SK-N-SH (cell line): ENCODE data around the gene BMPR1A. TPM values are rescaled to one million over a fixed set of nuclear protein-coding genes. Genes with fewer than 3 reads are reported as not detected.

Experiments
- CTCF ChIA-PET: fragments of 300-600, 350-600 bp; formaldehyde crosslinking; extraction: SDS; loops from one replicate; lab custom pipeline; 2021; lab: Yijun Ruan, JAX
- POLR2A ChIA-PET: fragments of 350-600 bp; sonication (Branson Sonifier 250); formaldehyde crosslinking; extraction: SDS; loops from one replicate; lab custom pipeline; 2020; ENCODE audit warnings: antibody characterized with exemption, inconsistent platforms; lab: Yijun Ruan, JAX
- DNase-seq: peaks from one replicate; pipeline ENCODE4 v3.0.0; 2012
- H2AFZ ChIP-seq: fragments of 200-600 bp; sonication (generic); 2 replicates; pipeline ENCODE4 v1.8.1; 2016; ENCODE audit warnings: antibody characterized with exemption, mild to moderate bottlenecking, low read depth
- H3F3A ChIP-seq: fragments of 200-600 bp; sonication (generic); replicated peaks from 2 replicates; pipeline ENCODE3; 2016; ENCODE audit warnings: antibody characterized with exemption, mild to moderate bottlenecking; ENCODE audit not compliant: insufficient read depth
- H3K27ac ChIP-seq, 2 experiments: fragments of 200-500 bp in 1 of 2; fragments of 200-600 bp in 1 of 2; sonication (Bioruptor generic) in 1 of 2; sonication (generic), shearing (Covaris generic) in 1 of 2; 2 replicates each; pipeline versions ENCODE4 v1.5.1 to v1.6.1; 2014 to 2016; ENCODE audit warnings: low read depth in 2 of 2, inconsistent platforms in 1 of 2, low read length in 1 of 2, mild to moderate bottlenecking in 1 of 2, mixed read lengths in 1 of 2
- H3K27me3 ChIP-seq: fragments of 200-600 bp; sonication (generic), shearing (Covaris generic); 2 replicates; pipeline ENCODE4 v1.6.1; 2016; ENCODE audit warnings: mixed run types; ENCODE audit not compliant: insufficient read depth
- H3K36me3 ChIP-seq, 2 experiments: fragments of 200-500 bp in 1 of 2; fragments of 200-600 bp in 1 of 2; sonication (Bioruptor generic) in 1 of 2; sonication (generic) in 1 of 2; replicated peaks in 1 of 2; 2 replicates each; pipeline versions ENCODE3 to v1.5.1; 2014 to 2016; ENCODE audit warnings: low read length in 1 of 2, mild to moderate bottlenecking in 1 of 2; ENCODE audit not compliant: insufficient read depth in 2 of 2, control insufficient read depth in 1 of 2
- H3K4me1 ChIP-seq, 2 experiments: fragments of 200-500 bp in 1 of 2; fragments of 200-600 bp in 1 of 2; sonication (Bioruptor generic) in 1 of 2; sonication (generic), shearing (Covaris generic) in 1 of 2; 2 replicates each; pipeline versions ENCODE4 v1.5.1 to v1.6.1; 2014 to 2016; ENCODE audit warnings: low read depth in 1 of 2, low read length in 1 of 2, mixed run types in 1 of 2; ENCODE audit not compliant: insufficient read depth in 2 of 2, control insufficient read depth in 1 of 2
- H3K4me2 ChIP-seq: fragments of 200-600 bp; sonication (generic), shearing (Covaris generic); 2 replicates; pipeline ENCODE4 v1.6.1; 2017; ENCODE audit warnings: mixed run types
- H3K4me3 ChIP-seq, 2 experiments: fragments of 200-500 bp in 1 of 2; fragments of 200-600 bp in 1 of 2; sonication (Bioruptor generic) in 1 of 2; sonication (generic), shearing (Covaris generic) in 1 of 2; 2 replicates each; pipeline versions ENCODE4 v1.5.1 to v1.8.1; 2014 to 2016; ENCODE audit warnings: low read depth in 2 of 2, inconsistent platforms in 1 of 2, low read length in 1 of 2, mild to moderate bottlenecking in 1 of 2, mixed read lengths in 1 of 2, moderate library complexity in 1 of 2
- H3K79me2 ChIP-seq: fragments of 200-600 bp; sonication (generic); 2 replicates; pipeline ENCODE4 v1.8.1; 2017; ENCODE audit warnings: mild to moderate bottlenecking; ENCODE audit not compliant: insufficient read depth
- H3K9ac ChIP-seq: fragments of 200-600 bp; sonication (generic); 2 replicates; pipeline ENCODE4 v1.6.1; 2017; ENCODE audit warnings: mixed run types
- H3K9me2 ChIP-seq: fragments of 200-600 bp; sonication (generic); 2 replicates; pipeline ENCODE4 v1.6.1; 2017; ENCODE audit warnings: mixed run types
- H3K9me3 ChIP-seq: fragments of 200-600 bp; sonication (generic); 2 replicates; pipeline ENCODE4 v1.6.1; 2017; ENCODE audit warnings: mixed run types, mild to moderate bottlenecking, moderate library complexity
- H4K20me1 ChIP-seq: fragments of 200-600 bp; sonication (generic); 2 replicates; pipeline ENCODE4 v1.6.1; 2017; ENCODE audit warnings: mild to moderate bottlenecking, mixed run types; ENCODE audit not compliant: insufficient read depth
- CHD2 ChIP-seq: fragments of 150-350 bp; IDR thresholded peaks from 2 replicates; pipeline ENCODE4 v1.6.1; 2018; ENCODE audit warnings: low read length; ENCODE audit not compliant: partially characterized antibody
- CTCF ChIP-seq: fragments of 200-600 bp; sonication (generic); IDR thresholded peaks from 2 replicates; pipeline ENCODE4 v1.6.1; 2017; ENCODE audit warnings: antibody characterized with exemption, mild to moderate bottlenecking, moderate library complexity
- ELF1 ChIP-seq: IDR thresholded peaks from 2 replicates; pipeline ENCODE4 v1.4.0; 2012
- FOXM1 ChIP-seq: IDR thresholded peaks from 2 replicates; pipeline ENCODE4 v1.4.0; 2012; ENCODE audit warnings: low read depth, mild to moderate bottlenecking
- MAX ChIP-seq: IDR thresholded peaks from 2 replicates; pipeline ENCODE4 v1.4.0; 2012; ENCODE audit warnings: low read depth
- NFIC ChIP-seq: IDR thresholded peaks from 2 replicates; pipeline ENCODE4 v1.4.0; 2012; ENCODE audit warnings: borderline replicate concordance
- RAD21 ChIP-seq: IDR thresholded peaks from 2 replicates; pipeline ENCODE4 v1.6.1; 2012; ENCODE audit warnings: mild to moderate bottlenecking, low read length
- RCOR1 ChIP-seq: fragments of 150-350 bp; IDR thresholded peaks from 2 replicates; pipeline ENCODE4 v1.6.1; 2017; ENCODE audit warnings: antibody characterized with exemption, low read length
- RFX5 ChIP-seq: IDR thresholded peaks from 2 replicates; pipeline ENCODE4 v1.6.1; 2012; ENCODE audit warnings: mild to moderate bottlenecking, improper control_type of control experiment, low read length
- SIN3A ChIP-seq: IDR thresholded peaks from 2 replicates; pipeline ENCODE4 v1.6.1; 2012; ENCODE audit warnings: low read depth, mild to moderate bottlenecking, low read length, moderate library complexity, borderline replicate concordance
- TAF1 ChIP-seq: IDR thresholded peaks from 2 replicates; pipeline ENCODE4 v1.6.1; 2012; ENCODE audit warnings: low read depth, mild to moderate bottlenecking, low read length, moderate library complexity, borderline replicate concordance
- TCF12 ChIP-seq: IDR thresholded peaks from 2 replicates; pipeline ENCODE4 v1.4.0; 2012
- TEAD4 ChIP-seq: IDR thresholded peaks from 2 replicates; pipeline ENCODE4 v1.4.0; 2012; ENCODE audit warnings: mild to moderate bottlenecking, borderline replicate concordance; ENCODE audit not compliant: insufficient read depth
- YY1 ChIP-seq: IDR thresholded peaks from 2 replicates; pipeline ENCODE4 v1.4.0; 2012; ENCODE audit warnings: low read depth, mild to moderate bottlenecking
- WGBS: methylation state at CpG from one replicate; pipeline ENCODE4 v1.1.6; 2017; ENCODE audit warnings: low lambda C conversion rate; 5-methylcytosine and 5-hydroxymethylcytosine counted together
- polyA plus RNA-seq, 3 experiments: library from polyadenylated mRNA; depleted of rRNA; stranded (reverse); fragments of >200 nt; gene quantifications; 2 replicates each; pipeline ENCODE4 v1.2.3, GENCODE V29; 2012
- TF ChIP-seq, protein P1 (sequence below): IDR thresholded peaks from 2 replicates; pipeline ENCODE4 v1.4.0; 2012; ENCODE audit warnings: low read depth, borderline replicate concordance
- TF ChIP-seq, protein P2 (sequence below): fragments of 150-350 bp; IDR thresholded peaks from 2 replicates; pipeline ENCODE4 v1.6.1; 2016; ENCODE audit warnings: mild to moderate bottlenecking, low read depth, low read length

Gene BMPR1A
- polyA plus RNA-seq, 1 of the 3 experiments (the other 2 are of a cell fraction) = 12.7 TPM

GRCh38 chr10:86945361-86946212, 189.2 kb downstream of the BMPR1A start:
- peaks cover 0 to 18% of the 10 kb centered on the region in 2 experiments; a peak in 1 of 4 replicates for H3K4me1 ChIP-seq
- no peaks in the 10 kb centered on the region for H3K36me3 ChIP-seq
- ChIA-PET POLR2A (interaction anchor here (0.7 kb wide), 1 partner anchor 233 kb away, joined by 3 read pairs; no protein-coding TSS in a partner anchor), CTCF (interaction anchor here (0.7 to 1.9 kb wide), 11 partner anchors 9 to 259 kb away, joined by 3 to 9 read pairs (median 3); no protein-coding TSS in a partner anchor)
- H3K9me2 ChIP-seq = no peaks in the 10 kb centered on the region
- no peak overlapping the region for H2AFZ ChIP-seq
- no peaks in the 10 kb centered on the region for H3F3A ChIP-seq
- H3K9ac ChIP-seq = no peak overlapping the region
- H3K4me3 ChIP-seq = no peak overlapping the region
- no peaks in the 10 kb centered on the region for H3K27me3 ChIP-seq
- H3K27ac ChIP-seq = no peak overlapping the region; a peak in 1 of 4 replicates
- H3K4me2 ChIP-seq = no peak overlapping the region
- TF ChIP-seq CTCF (peak; percentile 27), RAD21 (peak; percentile 59)
- TF ChIP-seq, protein P1, sequence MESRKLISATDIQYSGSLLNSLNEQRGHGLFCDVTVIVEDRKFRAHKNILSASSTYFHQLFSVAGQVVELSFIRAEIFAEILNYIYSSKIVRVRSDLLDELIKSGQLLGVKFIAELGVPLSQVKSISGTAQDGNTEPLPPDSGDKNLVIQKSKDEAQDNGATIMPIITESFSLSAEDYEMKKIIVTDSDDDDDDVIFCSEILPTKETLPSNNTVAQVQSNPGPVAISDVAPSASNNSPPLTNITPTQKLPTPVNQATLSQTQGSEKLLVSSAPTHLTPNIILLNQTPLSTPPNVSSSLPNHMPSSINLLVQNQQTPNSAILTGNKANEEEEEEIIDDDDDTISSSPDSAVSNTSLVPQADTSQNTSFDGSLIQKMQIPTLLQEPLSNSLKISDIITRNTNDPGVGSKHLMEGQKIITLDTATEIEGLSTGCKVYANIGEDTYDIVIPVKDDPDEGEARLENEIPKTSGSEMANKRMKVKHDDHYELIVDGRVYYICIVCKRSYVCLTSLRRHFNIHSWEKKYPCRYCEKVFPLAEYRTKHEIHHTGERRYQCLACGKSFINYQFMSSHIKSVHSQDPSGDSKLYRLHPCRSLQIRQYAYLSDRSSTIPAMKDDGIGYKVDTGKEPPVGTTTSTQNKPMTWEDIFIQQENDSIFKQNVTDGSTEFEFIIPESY = no peak
- 79% methylated on average over 11 of the region's 18 CpGs for WGBS
- H3K9me3 ChIP-seq = no peaks in the 10 kb centered on the region
- no peaks in the 10 kb centered on the region for H4K20me1 ChIP-seq
- no peaks in the 10 kb centered on the region for H3K79me2 ChIP-seq
- peak; percentile 68 for DNase-seq

DNA sequence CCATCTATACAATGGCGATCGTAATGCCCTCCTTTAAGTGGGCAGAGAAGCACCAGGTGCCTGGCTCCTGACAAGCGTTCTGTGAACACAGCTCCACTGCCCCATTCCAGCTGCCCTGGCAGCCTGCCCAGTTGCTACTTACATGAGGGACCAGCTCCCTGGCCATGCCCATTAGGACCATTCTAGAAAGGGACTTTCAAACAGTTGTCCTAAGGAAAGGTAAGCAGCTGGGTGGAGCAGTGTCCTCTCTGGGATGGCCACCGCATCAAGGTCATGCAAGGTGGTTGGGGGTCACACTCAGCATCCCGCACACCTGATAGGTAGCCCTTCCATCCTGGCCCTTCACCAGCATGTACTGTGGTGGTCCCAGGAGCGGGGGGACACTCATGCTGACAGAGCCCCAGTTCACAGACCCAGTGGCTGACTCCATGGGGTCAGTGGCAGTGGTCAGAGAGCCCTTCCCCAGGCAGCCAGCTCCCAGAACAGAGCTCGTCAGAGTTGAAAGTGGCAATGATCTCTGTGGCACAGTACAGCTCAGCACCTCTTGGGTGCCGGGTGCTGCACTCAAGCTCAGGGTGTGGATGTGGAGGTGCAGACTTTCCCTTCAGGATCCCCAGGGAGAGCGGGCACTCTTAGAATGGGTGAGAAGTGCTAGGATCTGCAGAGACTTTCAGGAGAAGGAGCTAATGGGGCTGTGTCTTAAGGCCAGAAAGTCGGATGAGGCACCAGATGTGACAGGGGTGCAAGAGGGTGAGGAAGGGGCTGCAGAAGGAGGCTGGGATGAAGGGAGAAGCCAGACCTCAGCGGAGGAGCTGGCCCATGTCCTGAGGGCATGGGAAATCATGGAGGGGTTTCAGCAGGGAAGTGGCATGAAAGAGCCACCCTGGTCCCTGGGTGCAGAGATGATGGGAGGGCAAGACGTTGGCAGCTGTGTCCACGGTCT, 190.1 kb downstream of the BMPR1A start:
- DNase-seq = peak; percentile 75
- Histone ChIP-seq H3K9me2 (no peaks in the 10 kb centered on the region), H3K4me3 (no peak overlapping the region), H3F3A (no peaks in the 10 kb centered on the region), H3K9me3 (no peaks in the 10 kb centered on the region), H3K79me2 (no peaks in the 10 kb centered on the region), H3K27me3 (no peaks in the 10 kb centered on the region), H3K27ac (no peak overlapping the region; a peak in 1 of 4 replicates), H3K4me1 (peaks cover 0 to 18% of the 10 kb centered on the region in 2 experiments; a peak in 1 of 4 replicates), H4K20me1 (no peaks in the 10 kb centered on the region), H3K9ac (no peak overlapping the region), H3K36me3 (no peaks in the 10 kb centered on the region), H2AFZ (no peak overlapping the region), H3K4me2 (no peak overlapping the region)
- ChIA-PET CTCF (interaction anchor here (0.7 to 1.9 kb wide), 7 partner anchors 8 to 260 kb away, joined by 3 to 9 read pairs (median 5); no protein-coding TSS in a partner anchor), POLR2A (interaction anchor here (0.7 kb wide), 1 partner anchor 234 kb away, joined by 3 read pairs; no protein-coding TSS in a partner anchor)
- TF ChIP-seq TCF12 = no peak
- TF ChIP-seq CTCF = no peak
- TF ChIP-seq SIN3A = no peak
- TF ChIP-seq TAF1 = no peak
- TF ChIP-seq ELF1 = no peak
- TF ChIP-seq, protein P2, sequence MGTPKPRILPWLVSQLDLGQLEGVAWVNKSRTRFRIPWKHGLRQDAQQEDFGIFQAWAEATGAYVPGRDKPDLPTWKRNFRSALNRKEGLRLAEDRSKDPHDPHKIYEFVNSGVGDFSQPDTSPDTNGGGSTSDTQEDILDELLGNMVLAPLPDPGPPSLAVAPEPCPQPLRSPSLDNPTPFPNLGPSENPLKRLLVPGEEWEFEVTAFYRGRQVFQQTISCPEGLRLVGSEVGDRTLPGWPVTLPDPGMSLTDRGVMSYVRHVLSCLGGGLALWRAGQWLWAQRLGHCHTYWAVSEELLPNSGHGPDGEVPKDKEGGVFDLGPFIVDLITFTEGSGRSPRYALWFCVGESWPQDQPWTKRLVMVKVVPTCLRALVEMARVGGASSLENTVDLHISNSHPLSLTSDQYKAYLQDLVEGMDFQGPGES = no peak
- no peak for TF ChIP-seq MAX
- no peak for TF ChIP-seq RFX5
- no peak for TF ChIP-seq NFIC
- no peak for TF ChIP-seq CHD2
- TF ChIP-seq RCOR1 = no peak
- TF ChIP-seq FOXM1 = no peak
- no peak for TF ChIP-seq YY1
- no peak for TF ChIP-seq TEAD4
- 52% methylated on average over 9 of the region's 13 CpGs for WGBS
